ENCODE results near the gene GINS3. TPM values are rescaled to one million over a fixed set of nuclear protein-coding genes. Genes with fewer than 3 reads are reported as not detected.
A peak's percentile ranks its signal among the peaks of the same experiment; 100 is the strongest.

Gene GINS3
- polyA plus RNA-seq, 3 donors = 0.79 to 1.8 (median 1.4) TPM

GRCh38 chr16:58449306-58449705 lies 57.0 kb downstream of the GINS3 start:
- no peak for TF ChIP-seq CTCF (IDR thresholded peaks at IDR 0.05)
- H3K27ac Mint-ChIP-seq = no peak overlapping the region

GRCh38 chr16:58449768-58450167 lies 57.5 kb downstream of the GINS3 start:
- H3K36me3 ChIP-seq (replicated peaks in 1 of 2; ENCODE audit: control insufficient read depth in 1 of 2, insufficient read depth in 2 of 2, low read length in 2 of 2) = no peaks in the 10 kb centered on the region
- H3K79me2 ChIP-seq (ENCODE audit: insufficient read depth, low read length) = no peaks in the 10 kb centered on the region
- intact Hi-C loops (cut with micrococcal nuclease) = no loop called here
- no peaks in the 10 kb centered on the region for H3K4me1 ChIP-seq (ENCODE audit: control insufficient read depth in 1 of 2, insufficient read depth in 2 of 2, low read length in 2 of 2)
- no peak overlapping the region for H3K4me3 ChIP-seq (replicated peaks in 1 of 3; ENCODE audit: low read depth in 2 of 3, low read length in 3 of 3)
- H3K36me3 Mint-ChIP-seq = no peaks in the 10 kb centered on the region
- peak overlapping the region in 1 of 2 donors; percentile 40 for H3K4me3 Mint-ChIP-seq
- no peak overlapping the region for H2AFZ ChIP-seq (ENCODE audit: insufficient read depth, low read depth, low read length, poor library complexity, severe bottlenecking)
- TF ChIP-seq CTCF (IDR thresholded peaks at IDR 0.05) = no peak
- H3K4me2 ChIP-seq (replicated peaks; ENCODE audit: extremely low read depth, low read length, poor library complexity, severe bottlenecking) = no peak overlapping the region
- H3K27me3 ChIP-seq (ENCODE audit: control insufficient read depth in 2 of 2, insufficient read depth in 2 of 2, low read length in 2 of 2) = peaks cover 5 to 14% of the 10 kb centered on the region in 2 donors
- H3K9ac ChIP-seq (ENCODE audit: insufficient read depth, low read length, poor library complexity, severe bottlenecking) = no peak overlapping the region
- H4K20me1 ChIP-seq (ENCODE audit: insufficient read depth, low read length) = no peaks in the 10 kb centered on the region
- DNase-seq = no peak
- 18% methylated on average over 3 of the region's 5 CpGs for WGBS (ENCODE audit: insufficient coverage)
- no peaks in the 10 kb centered on the region for H3K9me3 ChIP-seq (replicated peaks in 1 of 2; ENCODE audit: control insufficient read depth in 1 of 2, insufficient read depth in 1 of 2, low read length in 2 of 2)
- peaks cover 20 to 49% (median 35%) of the 10 kb centered on the region in 3 donors for H3K27me3 Mint-ChIP-seq (ENCODE audit: low read depth in 3 of 3)
- H3K27ac Mint-ChIP-seq = peak overlapping the region in 1 of 7 donors; percentile 45
- H3K27ac ChIP-seq (ENCODE audit: low read depth in 1 of 2, low read length in 2 of 2) = no peak overlapping the region
- H3K9me3 Mint-ChIP-seq = peaks cover 0 to 4% (median 0%) of the 10 kb centered on the region in 7 donors
- H3K4me1 Mint-ChIP-seq = peaks cover 6% of the 10 kb centered on the region

More at GRCh38 chr16:58449306-58449705, 57.0 kb downstream of the GINS3 start:
- intact Hi-C loops (cut with micrococcal nuclease) = no loop called here
- Histone ChIP-seq H3K27me3 (ENCODE audit: control insufficient read depth in 2 of 2, insufficient read depth in 2 of 2, low read length in 2 of 2) (peaks cover 5 to 16% of the 10 kb centered on the region in 2 donors), H2AFZ (ENCODE audit: insufficient read depth, low read depth, low read length, poor library complexity, severe bottlenecking) (no peak overlapping the region), H3K4me2 (replicated peaks; ENCODE audit: extremely low read depth, low read length, poor library complexity, severe bottlenecking) (no peak overlapping the region), H3K36me3 (replicated peaks in 1 of 2; ENCODE audit: control insufficient read depth in 1 of 2, insufficient read depth in 2 of 2, low read length in 2 of 2) (no peaks in the 10 kb centered on the region), H3K9ac (ENCODE audit: insufficient read depth, low read length, poor library complexity, severe bottlenecking) (no peak overlapping the region), H3K79me2 (ENCODE audit: insufficient read depth, low read length) (no peaks in the 10 kb centered on the region), H3K4me1 (ENCODE audit: control insufficient read depth in 1 of 2, insufficient read depth in 2 of 2, low read length in 2 of 2) (no peaks in the 10 kb centered on the region), H4K20me1 (ENCODE audit: insufficient read depth, low read length) (no peaks in the 10 kb centered on the region), H3K27ac (ENCODE audit: low read depth in 1 of 2, low read length in 2 of 2) (no peak overlapping the region), H3K4me3 (replicated peaks in 1 of 3; ENCODE audit: low read depth in 2 of 3, low read length in 3 of 3) (no peak overlapping the region), H3K9me3 (replicated peaks in 1 of 2; ENCODE audit: control insufficient read depth in 1 of 2, insufficient read depth in 1 of 2, low read length in 2 of 2) (no peaks in the 10 kb centered on the region)
- H3K36me3 Mint-ChIP-seq = no peaks in the 10 kb centered on the region
- WGBS (ENCODE audit: insufficient coverage) = 82% methylated on average over 1 of the region's 4 CpGs
- DNase-seq = no peak
- H3K27me3 Mint-ChIP-seq (ENCODE audit: low read depth in 3 of 3) = peaks cover 19 to 50% (median 32%) of the 10 kb centered on the region in 3 donors
- no peak overlapping the region for H3K4me3 Mint-ChIP-seq
- peaks cover 6% of the 10 kb centered on the region for H3K4me1 Mint-ChIP-seq
- H3K9me3 Mint-ChIP-seq = peaks cover 0 to 4% (median 0%) of the 10 kb centered on the region in 7 donors
